B cell (primary cell): Measurements from ENCODE around the gene UPB1.

ENCODE experiments used
- CTCF ChIP-seq: fragments of 200-600 bp; IDR thresholded peaks from one replicate; pipeline ENCODE4 v1.8.0; 2022; ENCODE audit warnings: antibody characterized with exemption, mild to moderate bottlenecking
- EZH2 ChIP-seq: IDR thresholded peaks from 2 replicates; pipeline ENCODE4 v1.6.1; 2012; ENCODE audit warnings: borderline replicate concordance, low read depth, mild to moderate bottlenecking, moderate library complexity, low read length; ENCODE audit not compliant: insufficient read depth, poor library complexity, severe bottlenecking

- TF ChIP-seq CTCF: no peak
- TF ChIP-seq EZH2: no peak
Observed at GRCh38 chr22:24507716-24508115, 12.6 kb downstream of the UPB1 start.
